NCI-H2227 treated with DMSO at 0.1 percent for 48 hours (cell line): ENCODE results near the gene AMH.
A peak's percentile ranks its signal among the peaks of the same experiment; 100 is the strongest.

Experiments used
- DNase-seq: peaks from one replicate; lab custom pipeline; 2025; lab: John Stamatoyannopoulos, UW

The AMH gene

DNA sequence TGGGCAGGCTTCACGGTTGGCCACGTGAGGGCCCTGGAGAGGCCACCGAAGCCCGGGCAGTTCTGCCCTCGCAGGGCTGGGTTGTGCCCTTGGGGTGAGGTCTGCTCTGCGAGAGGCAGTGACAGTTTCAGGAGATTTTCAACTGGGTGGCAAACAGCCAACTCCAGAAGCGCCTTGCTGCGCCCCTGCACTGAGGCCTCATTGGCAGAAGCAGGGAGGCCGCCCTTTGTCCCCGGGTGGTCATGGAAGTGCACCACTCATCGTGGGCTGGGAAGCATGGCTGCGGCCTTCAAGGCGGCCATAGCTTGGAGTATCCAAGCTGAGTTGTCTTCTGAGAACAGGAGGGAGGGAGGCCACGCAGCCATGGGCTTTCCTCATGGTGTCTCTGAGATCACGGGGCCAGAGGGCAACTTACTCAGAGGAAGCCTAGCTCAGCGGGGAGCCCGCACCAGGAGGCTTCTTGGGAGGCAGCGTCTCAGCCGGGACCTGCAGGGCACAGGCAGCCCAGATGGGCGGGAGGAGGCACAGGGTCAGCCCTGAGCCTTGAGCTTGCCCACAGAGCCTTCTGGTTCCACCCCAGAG lies 27.8 kb upstream of the AMH start:
- no peak for DNase-seq

DNA sequence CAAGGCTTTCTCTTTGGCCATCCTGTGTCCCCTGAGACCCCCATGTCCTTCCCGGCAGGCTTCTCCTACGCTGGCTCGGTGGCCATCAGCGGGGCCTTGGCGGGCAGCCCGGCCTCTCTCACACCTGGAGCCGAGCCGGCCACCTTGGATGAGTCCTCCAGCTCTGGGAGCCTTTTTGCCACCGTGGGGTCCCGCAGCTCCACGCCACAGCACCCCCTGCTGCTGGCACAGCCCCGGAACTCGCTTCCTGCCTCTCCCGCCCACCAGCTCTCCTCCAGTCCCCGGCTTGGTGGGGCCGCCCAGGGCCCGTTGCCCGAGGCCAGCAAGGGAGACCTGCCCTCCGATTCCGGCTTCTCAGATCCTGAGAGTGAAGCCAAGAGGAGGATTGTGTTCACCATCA lies 27.2 kb upstream of the AMH start:
- no peak for DNase-seq

DNA sequence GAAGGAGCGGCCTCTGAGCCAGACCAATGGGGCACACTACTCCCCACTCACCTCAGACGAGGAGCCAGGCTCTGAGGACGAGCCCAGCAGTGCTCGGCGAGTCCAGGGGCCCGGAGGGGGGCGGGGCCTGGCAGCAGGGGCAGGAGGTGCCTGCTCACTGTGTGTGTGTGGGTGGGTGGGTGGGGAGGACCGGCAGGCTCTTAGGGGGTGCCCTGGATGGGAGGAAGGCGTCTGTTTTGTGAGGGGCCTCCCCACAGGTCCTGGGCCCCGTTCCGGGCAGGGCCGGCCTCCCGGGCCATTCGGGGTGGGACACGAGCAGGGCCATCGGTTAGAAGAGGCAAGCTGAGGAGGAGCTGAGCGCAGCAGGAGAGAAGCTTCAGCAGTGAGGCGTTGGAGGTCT lies 25.7 kb upstream of the AMH start:
- DNase-seq = no peak

DNA sequence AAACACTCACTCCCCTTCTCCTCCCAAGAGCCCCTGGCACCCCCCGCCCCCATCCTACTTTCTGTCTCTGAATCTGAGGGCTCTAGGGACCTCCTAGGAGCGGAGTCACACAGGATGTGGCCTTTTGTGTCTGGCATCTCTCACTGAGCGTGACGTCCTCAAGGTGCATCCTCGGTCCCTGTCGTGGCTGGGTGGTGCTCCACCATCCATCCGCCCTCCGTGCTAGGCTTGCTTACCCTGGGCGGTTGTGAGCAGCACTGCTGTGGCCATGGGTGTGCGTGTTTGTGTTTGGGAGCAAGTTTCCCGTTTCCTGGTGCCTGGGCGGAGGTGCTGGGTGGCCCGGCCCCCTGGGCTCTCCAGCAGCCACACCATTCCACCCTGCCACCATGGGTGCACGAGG lies 25.2 kb upstream of the AMH start:
- no peak for DNase-seq

DNA sequence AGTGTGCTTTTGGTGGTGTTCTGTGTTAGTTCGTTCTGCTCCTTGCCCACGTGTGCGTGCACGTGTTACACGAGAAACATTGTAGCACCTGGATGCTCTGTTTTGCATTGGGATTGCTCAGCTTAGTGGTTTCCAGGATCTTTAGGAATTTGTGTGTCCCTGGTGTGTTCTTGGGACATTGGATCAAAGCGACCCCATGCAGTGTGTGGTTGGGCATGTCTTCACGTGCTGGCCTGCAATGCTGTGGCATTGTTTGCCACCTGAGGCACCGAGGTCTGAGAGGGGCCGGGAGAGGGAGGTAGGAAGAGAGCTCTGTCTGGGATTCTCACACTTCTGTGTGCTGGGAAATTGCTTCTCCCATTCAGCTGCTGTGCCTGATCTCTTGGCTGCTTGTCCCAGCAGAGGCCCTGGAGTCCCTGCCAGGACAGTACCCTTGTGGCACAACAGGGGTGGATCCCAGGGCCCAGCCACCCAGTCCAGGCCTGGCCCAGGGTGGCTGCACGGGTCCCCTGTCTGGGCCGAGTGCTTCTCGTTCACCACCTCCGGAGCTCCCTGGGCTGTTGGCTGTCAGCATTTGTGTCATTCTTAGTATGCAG lies 24.3 kb upstream of the AMH start:
- no peak for DNase-seq

DNA sequence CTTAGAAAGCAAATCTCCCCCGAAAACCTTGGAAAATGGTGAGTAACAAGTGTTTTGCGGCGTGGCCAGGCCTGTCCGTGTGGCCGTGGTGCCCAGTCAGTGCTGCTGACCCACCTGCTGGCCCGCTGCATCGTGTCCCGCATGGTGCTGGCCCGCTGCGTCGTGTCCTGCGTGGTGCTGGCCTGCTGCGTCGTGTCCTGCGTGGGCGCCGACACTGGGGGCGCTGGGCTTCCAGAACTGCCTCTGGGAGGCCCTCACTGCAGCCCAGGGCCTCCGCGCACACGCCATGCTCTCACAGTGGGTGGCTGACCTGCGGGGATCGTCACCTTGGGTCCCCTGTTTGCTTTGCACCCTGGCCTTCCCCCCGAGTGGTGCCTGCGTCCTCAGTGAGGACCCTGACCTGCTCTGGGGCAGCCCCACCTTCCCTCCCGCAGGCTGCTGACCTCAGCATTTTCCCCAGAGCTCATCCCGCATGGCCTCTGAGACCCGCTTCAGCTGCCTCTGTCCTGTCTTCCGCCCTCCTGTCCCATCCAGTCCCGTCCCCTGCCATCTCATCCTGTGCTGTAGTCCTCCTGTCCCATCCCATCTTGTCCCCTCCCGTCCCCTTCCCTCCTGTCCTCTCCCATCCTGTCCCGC lies 23.6 kb upstream of the AMH start:
- no peak for DNase-seq

DNA sequence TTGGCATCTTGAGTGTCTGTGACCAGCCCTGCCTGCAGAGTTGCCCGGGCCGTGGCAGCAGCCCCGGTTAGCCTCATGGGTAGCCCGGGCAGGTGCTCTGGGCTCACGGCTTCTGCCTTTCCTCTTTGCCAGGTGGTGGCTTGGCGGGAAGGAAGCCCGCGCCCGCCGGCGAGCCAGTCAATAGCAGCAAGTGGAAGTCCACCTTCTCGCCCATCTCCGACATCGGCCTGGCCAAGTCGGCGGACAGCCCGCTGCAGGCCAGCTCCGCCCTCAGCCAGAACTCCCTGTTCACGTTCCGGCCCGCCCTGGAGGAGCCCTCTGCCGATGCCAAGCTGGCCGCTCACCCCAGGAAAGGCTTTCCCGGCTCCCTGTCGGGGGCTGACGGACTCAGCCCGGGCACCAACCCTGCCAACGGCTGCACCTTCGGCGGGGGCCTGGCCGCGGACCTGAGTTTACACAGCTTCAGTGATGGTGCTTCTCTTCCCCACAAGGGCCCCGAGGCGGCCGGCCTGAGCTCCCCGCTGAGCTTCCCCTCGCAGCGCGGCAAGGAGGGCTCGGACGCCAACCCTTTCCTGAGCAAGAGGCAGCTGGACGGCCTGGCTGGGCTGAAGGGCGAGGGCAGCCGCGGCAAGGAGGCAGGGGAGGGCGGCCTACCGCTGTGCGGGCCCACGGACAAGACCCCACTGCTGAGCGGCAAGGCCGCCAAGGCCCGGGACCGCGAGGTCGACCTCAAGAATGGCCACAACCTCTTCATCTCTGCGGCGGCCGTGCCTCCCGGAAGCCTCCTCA lies 22.9 kb upstream of the AMH start:
- DNase-seq = no peak

DNA sequence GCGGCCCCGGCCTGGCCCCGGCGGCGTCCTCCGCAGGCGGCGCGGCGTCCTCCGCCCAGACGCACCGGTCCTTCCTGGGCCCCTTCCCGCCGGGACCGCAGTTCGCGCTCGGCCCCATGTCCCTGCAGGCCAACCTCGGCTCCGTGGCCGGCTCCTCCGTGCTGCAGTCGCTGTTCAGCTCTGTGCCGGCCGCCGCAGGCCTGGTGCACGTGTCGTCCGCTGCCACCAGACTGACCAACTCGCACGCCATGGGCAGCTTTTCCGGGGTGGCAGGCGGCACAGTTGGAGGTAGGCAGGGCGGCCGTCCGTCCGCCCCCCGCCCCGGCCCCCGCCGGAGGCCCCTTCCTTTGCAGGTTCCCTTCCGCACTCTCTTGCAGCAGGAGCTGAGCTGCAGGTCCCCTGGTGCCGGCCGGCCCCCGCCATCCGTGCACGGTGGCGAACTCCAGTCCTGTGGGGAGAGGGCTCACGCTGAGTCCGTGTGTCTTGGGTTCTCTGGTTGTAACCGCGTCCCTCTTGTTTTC lies 22.2 kb upstream of the AMH start:
- no peak for DNase-seq

DNA sequence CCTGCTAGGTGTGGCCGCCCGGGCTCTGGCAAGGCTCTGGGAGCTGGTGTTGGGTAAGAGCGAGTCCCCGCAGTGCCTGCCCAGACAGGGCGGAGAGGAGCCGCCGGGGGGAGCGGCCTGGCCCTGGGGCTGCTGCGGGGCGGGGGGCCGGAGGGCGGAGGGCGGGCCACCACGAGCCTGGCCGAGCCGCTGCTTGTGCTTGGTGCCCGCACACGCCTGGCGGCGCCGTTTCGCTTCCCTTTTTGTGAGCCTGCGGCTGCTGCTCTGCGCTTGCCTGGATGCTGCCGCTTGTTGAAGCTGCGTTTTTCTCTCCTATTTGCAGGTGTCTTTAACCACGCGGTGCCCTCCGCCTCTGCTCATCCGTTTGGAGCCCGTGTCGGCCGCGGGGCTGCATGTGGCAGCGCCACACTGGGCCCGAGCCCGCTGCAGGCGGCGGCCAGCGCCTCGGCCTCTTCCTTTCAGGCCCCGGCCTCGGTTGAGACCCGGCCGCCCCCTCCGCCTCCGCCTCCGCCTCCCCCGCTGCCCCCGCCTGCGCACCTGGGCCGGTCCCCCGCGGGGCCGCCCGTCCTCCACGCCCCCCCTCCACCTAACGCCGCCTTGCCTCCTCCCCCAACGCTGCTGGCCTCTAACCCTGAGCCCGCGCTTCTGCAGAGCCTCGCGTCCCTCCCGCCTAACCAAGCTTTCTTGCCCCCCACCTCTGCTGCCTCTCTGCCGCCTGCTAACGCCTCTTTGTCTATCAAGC lies 21.5 kb upstream of the AMH start:
- DNase-seq = peak; percentile 39

DNA sequence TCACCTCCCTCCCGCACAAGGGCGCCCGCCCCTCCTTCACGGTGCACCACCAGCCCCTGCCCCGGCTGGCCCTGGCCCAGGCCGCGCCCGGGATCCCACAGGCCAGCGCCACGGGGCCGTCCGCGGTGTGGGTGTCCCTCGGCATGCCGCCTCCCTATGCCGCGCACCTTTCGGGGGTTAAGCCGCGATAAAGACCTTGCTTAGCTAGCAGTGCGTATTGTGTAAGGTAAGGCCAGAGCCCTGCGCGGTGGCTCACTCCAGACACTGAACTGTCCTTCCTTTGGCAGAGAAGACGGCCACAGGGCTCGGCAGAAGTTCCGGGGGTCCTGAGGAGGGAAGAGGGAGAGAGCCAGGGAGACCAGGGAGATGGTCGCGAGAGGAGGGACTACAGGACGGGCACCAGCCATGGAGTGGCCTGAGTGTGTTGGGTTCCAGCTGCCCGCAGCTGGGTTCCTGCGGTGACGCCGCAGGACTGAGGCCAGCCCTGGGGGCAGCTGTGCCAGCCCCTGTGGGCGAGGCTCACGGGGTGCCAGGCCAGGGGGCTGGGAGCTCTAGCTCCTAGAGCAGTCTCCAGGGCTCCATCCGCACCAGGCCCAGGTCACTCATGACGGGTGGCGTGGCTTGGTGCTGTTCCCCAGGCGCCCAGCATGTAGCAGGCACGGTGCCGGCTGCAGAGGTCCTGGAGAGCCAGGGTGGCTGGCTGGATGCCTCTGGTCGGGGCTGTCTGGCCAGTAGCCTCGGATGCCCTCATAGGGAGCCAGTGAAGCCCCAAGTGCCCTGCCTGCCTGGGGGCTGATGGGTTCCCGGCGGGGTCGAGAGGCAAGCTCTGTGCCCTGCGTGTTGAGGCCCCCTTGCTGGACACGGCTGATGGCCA lies 20.7 kb upstream of the AMH start:
- DNase-seq = no peak

DNA sequence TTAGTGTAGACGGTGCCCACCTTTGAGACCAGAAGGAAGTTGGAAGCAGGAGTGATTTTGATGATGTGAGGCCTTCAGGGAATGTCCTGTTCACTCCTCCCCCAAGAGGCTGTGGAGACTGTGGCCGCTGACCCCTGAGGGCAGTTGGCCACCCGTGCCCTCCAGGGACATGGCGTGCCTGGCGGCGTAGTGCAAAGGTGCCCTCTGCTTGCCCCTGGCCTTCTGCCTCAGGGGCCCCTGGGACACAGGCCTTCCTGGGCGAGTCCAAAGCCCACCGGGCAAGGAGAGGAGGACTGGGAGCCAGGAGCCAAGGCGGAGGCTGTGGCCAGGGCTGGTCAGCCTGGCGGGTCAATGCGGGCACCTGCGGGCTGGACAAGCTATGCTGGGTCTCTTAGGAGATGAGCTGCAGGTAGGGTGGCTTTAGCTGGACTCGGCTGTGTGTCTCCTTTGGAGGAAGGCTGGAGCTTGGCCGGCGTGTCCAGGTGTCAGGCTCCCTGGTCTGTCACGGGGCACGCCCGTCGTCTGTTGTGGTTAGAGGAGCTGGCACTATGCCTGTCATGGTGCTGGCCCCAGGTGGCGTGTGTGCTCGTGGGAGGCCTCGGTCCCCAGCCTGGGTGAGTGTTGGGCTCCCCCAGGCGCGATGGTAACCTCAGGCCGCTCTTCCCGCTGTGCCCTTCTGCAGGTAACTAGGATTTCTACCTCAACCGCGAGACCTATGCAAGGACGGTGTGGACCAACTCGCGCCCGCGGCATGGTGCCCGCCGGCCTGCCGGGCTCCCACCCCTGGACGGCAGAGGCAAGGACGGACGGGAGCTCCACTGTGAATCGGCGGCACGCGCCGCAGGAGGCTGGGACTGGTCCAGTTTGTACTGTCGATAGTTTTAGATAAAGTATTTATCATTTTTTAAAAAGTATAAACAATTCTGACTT lies 19.8 kb upstream of the AMH start:
- DNase-seq = no peak

DNA sequence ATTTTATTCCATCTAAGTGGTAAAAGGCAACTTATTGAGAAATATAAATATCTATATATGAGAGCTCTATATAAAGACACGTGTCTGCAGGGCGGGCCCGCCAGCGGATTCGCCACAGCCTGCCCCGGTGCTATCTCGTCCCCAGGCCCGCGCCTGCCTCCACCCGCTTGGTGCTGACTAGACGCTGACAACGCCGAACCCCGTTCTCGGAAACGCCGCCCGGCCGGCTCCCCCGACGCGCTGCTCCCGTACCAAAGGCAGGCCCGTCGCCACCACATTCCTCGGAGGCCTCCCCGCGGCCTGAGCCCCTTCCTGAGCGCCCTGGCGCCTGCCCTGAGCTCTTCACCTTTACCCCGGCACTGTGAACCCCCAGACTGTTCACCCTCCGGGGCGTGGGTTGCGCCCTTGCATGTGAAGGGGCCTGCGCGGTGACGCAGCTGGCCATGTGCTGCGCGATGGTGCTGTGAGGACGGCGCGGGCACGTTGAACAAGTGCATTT lies 19.0 kb upstream of the AMH start:
- no peak for DNase-seq

DNA sequence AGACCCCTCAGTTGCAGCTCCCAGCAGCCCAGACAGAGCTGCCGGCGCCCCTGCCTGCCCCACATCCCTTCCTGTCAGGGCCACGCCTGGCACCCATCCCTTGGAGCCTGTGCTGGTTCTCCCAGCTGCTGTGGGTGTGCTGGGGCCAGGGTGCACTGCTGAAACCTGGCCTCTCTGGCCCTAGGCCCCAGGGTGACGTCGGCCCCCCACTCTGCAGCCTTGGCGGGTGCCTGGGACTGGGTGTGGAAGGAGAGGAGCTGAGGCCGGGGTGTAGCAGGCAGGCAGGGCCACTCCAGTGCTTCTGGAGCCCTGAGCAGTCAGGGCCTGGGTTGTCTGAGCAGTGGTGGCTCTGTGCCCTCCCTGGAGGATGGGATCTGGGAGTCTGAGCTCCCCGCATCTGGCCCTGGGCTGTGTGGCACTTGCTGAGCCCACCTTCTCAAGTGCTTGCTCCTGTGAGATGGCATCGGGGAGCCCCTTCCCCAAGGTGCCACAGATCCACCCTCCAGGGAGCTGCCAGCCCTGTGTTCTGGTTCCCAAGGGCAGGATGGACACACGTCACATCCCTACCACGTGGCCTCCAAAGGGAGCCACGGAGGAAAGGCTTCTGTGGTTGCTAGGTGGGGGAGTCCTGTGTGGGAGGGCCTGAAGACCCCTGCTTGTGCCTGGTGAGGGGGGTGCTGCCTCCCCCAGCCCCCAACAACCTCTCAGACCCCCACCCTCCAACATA lies 18.2 kb upstream of the AMH start:
- DNase-seq = no peak

DNA sequence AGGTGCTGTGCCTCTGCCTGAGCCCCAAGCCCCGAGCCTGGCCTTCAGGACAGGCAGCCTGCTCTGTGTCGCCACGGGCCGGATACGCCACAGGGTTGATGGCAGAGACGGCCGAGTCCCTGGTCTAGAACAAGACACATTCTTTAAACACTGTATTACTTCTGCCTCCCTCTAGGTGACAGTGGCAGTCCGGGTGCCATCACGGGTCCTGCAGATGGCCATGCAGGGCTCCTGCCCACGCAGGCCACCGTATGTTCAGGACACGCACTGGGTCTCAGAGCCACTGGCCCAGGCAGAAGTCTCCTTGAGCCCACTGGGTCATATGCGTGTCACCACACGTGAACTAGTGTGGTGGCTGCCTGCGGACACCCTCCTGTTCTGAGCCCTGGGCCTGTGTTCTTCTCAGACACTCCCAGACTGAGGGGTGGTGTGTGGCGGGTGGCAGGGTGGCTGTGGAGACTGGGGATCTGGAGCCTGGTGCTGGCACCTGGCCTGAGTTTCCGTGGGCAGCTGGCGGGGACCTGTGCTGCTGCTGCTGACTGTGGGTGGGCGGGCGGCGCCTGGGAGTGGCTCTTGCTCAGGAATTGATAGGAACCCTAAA lies 17.4 kb upstream of the AMH start:
- DNase-seq = no peak

DNA sequence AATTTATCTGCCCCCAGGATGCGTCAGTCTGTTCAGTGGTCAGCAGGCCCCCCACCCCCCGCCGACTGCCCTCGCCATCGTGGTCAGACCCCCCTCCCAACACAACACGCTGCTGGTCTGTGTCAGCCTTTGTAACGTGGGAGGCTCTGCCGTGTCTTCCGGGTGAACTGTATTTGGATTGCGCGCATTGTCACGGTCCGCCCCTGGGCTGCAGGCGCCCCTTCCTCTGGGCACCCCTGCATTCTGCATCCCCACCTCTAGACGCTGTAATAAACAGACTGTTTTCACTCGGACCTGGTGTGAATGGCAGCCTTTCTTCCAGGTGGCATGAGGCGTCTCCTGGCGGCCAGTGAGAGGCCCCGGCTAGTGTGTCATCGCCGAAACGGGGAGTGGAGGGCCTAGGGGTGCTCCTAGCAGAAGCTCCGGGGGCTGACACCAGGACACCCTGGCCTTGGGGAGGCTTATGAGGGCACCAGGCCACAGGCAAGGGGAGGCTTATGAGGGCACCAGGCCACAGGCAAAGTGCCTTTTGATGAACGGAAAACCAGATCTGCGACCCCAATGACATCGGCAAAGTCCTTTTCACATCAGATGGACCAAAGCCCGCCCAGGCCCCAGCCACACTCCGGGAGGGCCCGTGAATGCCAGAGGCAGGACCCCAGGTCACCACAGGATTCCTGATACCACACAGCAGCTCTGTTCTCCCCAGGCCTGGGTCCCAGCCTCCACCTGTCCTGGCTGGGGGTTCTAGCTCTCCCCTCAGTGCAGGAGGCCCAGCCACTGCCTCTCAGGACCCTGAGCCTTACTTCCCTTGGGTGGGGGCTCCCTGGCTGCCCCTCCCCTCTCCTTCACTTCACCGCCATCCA lies 16.6 kb upstream of the AMH start:
- no peak for DNase-seq

DNA sequence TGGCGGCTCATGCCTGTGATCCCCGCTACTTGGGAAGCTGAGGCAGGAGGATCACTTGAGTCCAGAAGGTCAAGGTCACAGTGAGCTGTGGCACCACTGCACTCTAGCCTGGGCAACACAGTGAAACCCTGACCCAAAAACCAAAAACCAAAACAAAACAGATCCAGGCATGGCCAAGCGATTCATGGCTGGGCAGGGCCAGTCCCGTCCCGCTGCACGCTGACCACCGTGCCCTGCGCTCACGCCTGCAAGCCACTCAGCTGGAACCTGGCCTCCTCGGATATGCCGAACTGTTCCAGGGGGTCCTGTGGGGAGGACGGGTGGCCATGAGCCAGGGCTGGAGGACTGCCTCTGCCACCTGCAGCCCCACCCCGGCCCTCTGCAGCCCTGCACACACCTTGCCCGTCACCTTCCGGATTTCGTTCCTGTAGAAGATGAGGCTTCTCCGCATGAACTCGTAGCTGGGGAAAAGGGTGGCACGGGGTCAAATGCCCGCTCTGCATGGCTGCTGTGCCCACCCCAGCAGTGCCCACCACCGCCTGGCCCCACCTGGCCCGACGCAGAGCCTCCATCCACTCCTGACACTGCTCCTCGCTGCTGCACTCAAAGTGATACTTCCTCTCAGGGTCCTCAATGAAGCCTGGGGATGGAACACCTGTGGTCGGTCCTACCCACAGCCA lies 15.4 kb upstream of the AMH start:
- DNase-seq = no peak

DNA sequence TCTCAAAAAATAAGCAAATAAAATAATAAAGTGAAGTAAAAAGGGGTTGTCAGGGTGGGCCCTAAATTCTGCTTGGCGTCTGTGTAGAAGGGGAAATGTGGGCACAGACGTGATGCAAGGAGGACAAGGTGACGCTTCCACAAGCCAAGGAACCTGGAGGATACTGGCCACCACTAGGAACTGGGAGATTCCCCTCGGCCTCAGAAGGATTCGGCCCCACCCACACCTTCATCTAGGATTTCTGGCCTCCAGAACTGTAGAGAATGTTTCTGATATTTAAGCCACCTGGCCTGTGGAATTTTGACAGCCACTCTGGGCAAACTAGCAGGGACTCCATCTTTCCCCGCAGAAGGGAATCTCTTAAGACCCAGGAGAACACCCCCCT lies 14.1 kb upstream of the AMH start:
- peak; percentile 3 for DNase-seq
